GM12878 (cell line): ENCODE measurements around the gene TCN1. TPM values are rescaled to one million over a fixed set of nuclear protein-coding genes. Genes with fewer than 3 reads are reported as not detected.

Experiments
- ATAC-seq: fragments of 200-7000 bp; cut with Tn5 transposase; 3 replicates; pipeline ENCODE4 v1.9.1; 2020; ENCODE audit warnings: mild to moderate bottlenecking, moderate library complexity
- BruUV-seq: library from RNA; stranded (reverse); fragments of 400-500 nt; replicated peaks from 2 replicates; lab custom pipeline; 2021; lab: Mats Ljungman, UMichigan
- CTCF ChIA-PET: fragments of 300-600 bp; sonication (Branson Sonifier 250); formaldehyde crosslinking; extraction: SDS; loops from one replicate; lab custom pipeline; 2021; ENCODE audit warnings: inconsistent platforms; lab: Yijun Ruan, JAX
- POLR2A ChIA-PET: fragments of 350-600 bp; formaldehyde crosslinking; extraction: SDS; loops from one replicate; lab custom pipeline; 2021; ENCODE audit warnings: inconsistent platforms; lab: Charles Lee
- RAD21 ChIA-PET: fragments of 300-600 bp; sonication (Branson Sonifier 250); formaldehyde crosslinking; loops from one replicate; lab custom pipeline; 2023; ENCODE audit warnings: antibody characterized with exemption; ENCODE audit not compliant: unreplicated experiment; lab: Charles Lee
- SMC1A ChIA-PET: fragments of 300-600 bp; sonication (Branson Sonifier 250); formaldehyde crosslinking; loops from one replicate; lab custom pipeline; 2023; ENCODE audit not compliant: unreplicated experiment, uncharacterized antibody; lab: Charles Lee
- DNase-seq: peaks from one replicate; pipeline ENCODE4 v3.0.0-alpha.2; 2011; ENCODE audit warnings: low read depth, low spot score
- FAIRE-seq: peaks from 3 replicates; lab custom pipeline; 2011; peaks lifted over from hg19 to GRCh38; lab: Jason Lieb, UNC
- H2AFZ ChIP-seq: 2 replicates; pipeline ENCODE4 v1.6.0; 2011; ENCODE audit warnings: low read depth, low read length, control low read depth; ENCODE audit not compliant: control insufficient read depth
- H3K27ac ChIP-seq: 2 replicates; pipeline ENCODE4 v1.5.1; 2011; ENCODE audit warnings: control low read depth; ENCODE audit not compliant: control insufficient read depth, insufficient read depth
- H3K27me3 ChIP-seq, 2 experiments: replicated peaks in 1 of 2; 2 replicates each; pipeline versions ENCODE4 v1.6.0 to v1.6.1; 2011; ENCODE audit warnings: low read length in 1 of 2; ENCODE audit not compliant: control insufficient read depth in 2 of 2, insufficient read depth in 2 of 2
- H3K36me3 ChIP-seq, 2 experiments: 2 replicates each; pipeline ENCODE4 v1.5.1; 2011; ENCODE audit warnings: low read length in 1 of 2; ENCODE audit not compliant: control insufficient read depth in 2 of 2, insufficient read depth in 2 of 2
- H3K4me1 ChIP-seq: 2 replicates; pipeline ENCODE4 v1.6.1; 2011; ENCODE audit warnings: mild to moderate bottlenecking, low read length, moderate library complexity, mixed read lengths; ENCODE audit not compliant: control insufficient read depth, insufficient read depth
- H3K4me2 ChIP-seq: 2 replicates; pipeline ENCODE4 v1.6.0; 2011; ENCODE audit warnings: control low read depth; ENCODE audit not compliant: control insufficient read depth, insufficient read depth
- H3K4me3 ChIP-seq: fragments of 200-600 bp; sonication (generic); 2 replicates; pipeline ENCODE4 v1.5.1; 2016
- H3K79me2 ChIP-seq: 2 replicates; pipeline ENCODE4 v1.6.0; 2011; ENCODE audit warnings: low read length; ENCODE audit not compliant: control insufficient read depth, insufficient read depth
- H3K9ac ChIP-seq: 2 replicates; pipeline ENCODE4 v1.8.0; 2011; ENCODE audit warnings: low read length, control low read depth, mixed read lengths; ENCODE audit not compliant: control insufficient read depth, insufficient read depth
- H3K9me3 ChIP-seq: replicated peaks from 3 replicates; pipeline ENCODE4 v1.5.1; 2011; ENCODE audit warnings: mild to moderate bottlenecking, low read length; ENCODE audit not compliant: control insufficient read depth, insufficient read depth
- H4K20me1 ChIP-seq: 2 replicates; pipeline ENCODE4 v1.6.0; 2011; ENCODE audit not compliant: control insufficient read depth, insufficient read depth
- ASH2L ChIP-seq: fragments of 300-600, 200-600 bp; sonication (generic); IDR thresholded peaks from 2 replicates; pipeline ENCODE4 v1.6.1; 2017; ENCODE audit warnings: low read depth, mild to moderate bottlenecking, borderline replicate concordance
- BHLHE40 ChIP-seq, 2 experiments: fragments of 450-650 bp in 1 of 2; IDR thresholded peaks; 2 replicates each; pipeline ENCODE4 v1.6.1; 2011 to 2017; ENCODE audit warnings: low read depth in 2 of 2, borderline replicate concordance in 1 of 2, improper control_type of control experiment in 1 of 2, low read length in 1 of 2, mild to moderate bottlenecking in 1 of 2
- CBFB ChIP-seq: IDR thresholded peaks from 2 replicates; pipeline ENCODE4 v1.6.1; 2016; ENCODE audit warnings: antibody characterized with exemption, low read depth
- E2F4 ChIP-seq: IDR thresholded peaks from 2 replicates; pipeline ENCODE4 v1.6.1; 2012; ENCODE audit warnings: low read depth, low read length, improper control_type of control experiment
- IKZF1 ChIP-seq: fragments of 450-650 bp; conservative IDR thresholded peaks from 2 replicates; pipeline ENCODE4 v1.6.1; 2017; ENCODE audit warnings: antibody characterized with exemption, mild to moderate bottlenecking
- LARP7 ChIP-seq: fragments of 450-650 bp; IDR thresholded peaks from 2 replicates; pipeline ENCODE4 v1.6.1; 2017; ENCODE audit warnings: mild to moderate bottlenecking
- MEF2A ChIP-seq: IDR thresholded peaks from 2 replicates; pipeline ENCODE4 v1.6.1; 2011; ENCODE audit warnings: low read depth, mild to moderate bottlenecking, low read length, moderate library complexity; ENCODE audit not compliant: insufficient read depth
- MTA2 ChIP-seq: fragments of 450-650 bp; IDR thresholded peaks from 2 replicates; pipeline ENCODE4 v1.6.1; 2016; ENCODE audit warnings: low read depth, mild to moderate bottlenecking, moderate library complexity
- RAD51 ChIP-seq: fragments of 450-650 bp; IDR thresholded peaks from 2 replicates; pipeline ENCODE4 v1.6.1; 2016; ENCODE audit warnings: moderate library complexity, mild to moderate bottlenecking, inconsistent platforms
- ZNF622 ChIP-seq: fragments of 450-650 bp; IDR thresholded peaks from 2 replicates; pipeline ENCODE4 v1.6.1; 2017; ENCODE audit warnings: mild to moderate bottlenecking, inconsistent platforms
- WGBS: methylation state at CpG from one replicate; pipeline ENCODE4 v1.1.6; 2016; ENCODE audit warnings: low lambda C conversion rate; ENCODE audit not compliant: insufficient replicate concordance, insufficient coverage; ENCODE audit errors: missing lambda C conversion rate; 5-methylcytosine and 5-hydroxymethylcytosine counted together
- in situ Hi-C: fragments of 300-500 bp; cut with MboI; formaldehyde crosslinking; loops from 9 replicates; pipeline ENCODE4 v1.14.3; 2018; ENCODE audit warnings: mixed read lengths
- intact Hi-C: fragments of 100-400 bp; cut with micrococcal nuclease; formaldehyde crosslinking; loops from one replicate; pipeline ENCODE4 v1.14.2; 2022; ENCODE audit not compliant: unreplicated experiment
- polyA plus RNA-seq, 11 experiments: library from polyadenylated mRNA; depleted of rRNA in 4 of 11; unstranded in 6 of 11; stranded (reverse) in 5 of 11; fragments of >200 nt; fragmentation: Nextera tagmentation in 4 of 11; fragmentation: Illumina TruSeq in 1 of 11; extraction: Ambion mirVana in 4 of 11; extraction: Trizol in 1 of 11; gene quantifications; 1 replicate in 1 of 11; 2 replicates in 10 of 11; pipeline versions ENCODE4 v1.2.1 to v1.2.3, GENCODE V29; 2011 to 2016; ENCODE audit warnings: inconsistent platforms in 2 of 11, missing spikeins in 2 of 11, low read depth in 1 of 11
- total RNA-seq, 4 experiments: library from RNA; depleted of rRNA in 3 of 4; stranded (reverse); fragments of >200 nt in 3 of 4; fragmentation: Illumina TruSeq in 1 of 4; extraction: Trizol in 1 of 4; gene quantifications; 2 replicates each; pipeline versions ENCODE4 v1.2.1 to v1.2.3, GENCODE V29; 2013 to 2021
- TF ChIP-seq, protein P1 (sequence below): fragments of 450-650 bp; formaldehyde crosslinking; IDR thresholded peaks from 2 replicates; pipeline ENCODE4 v1.4.0; 2022; ENCODE audit warnings: mild to moderate bottlenecking, moderate library complexity
- TF ChIP-seq, protein P2 (sequence below): fragments of 450-650 bp; IDR thresholded peaks from 2 replicates; pipeline ENCODE4 v1.6.1; 2018; ENCODE audit warnings: mild to moderate bottlenecking, low read depth, moderate library complexity; ENCODE audit not compliant: partially characterized antibody

The TCN1 gene
- total and polyA plus RNA-seq, 10 of the 15 experiments (the other 5 are each of a cell fraction or from before 2014, with no cell fraction given): not detected

DNA sequence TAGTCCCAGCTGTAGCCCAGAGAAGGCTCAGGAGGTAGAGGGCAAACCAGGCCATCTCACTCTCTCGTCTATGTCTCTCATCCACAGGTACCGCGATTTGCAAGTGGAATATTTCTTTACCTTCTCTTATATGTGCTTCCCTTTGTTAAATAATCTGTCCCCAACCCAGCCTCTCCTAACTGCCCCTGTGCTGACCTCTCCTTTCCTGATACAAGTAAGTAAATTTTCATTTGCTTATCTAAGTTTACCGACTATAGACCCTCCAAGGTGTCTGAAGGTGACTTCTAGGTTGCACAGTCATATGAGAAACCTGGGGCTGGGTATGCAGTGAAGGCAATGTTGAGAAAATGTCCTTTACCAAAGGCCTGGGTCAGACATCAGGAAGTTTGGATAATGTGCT lies 20.9 kb downstream of the TCN1 start, which contains the start of gene CBLIF:
TSS of gene CBLIF (minus strand) at position 101 of the 400 bp plus-strand sequence. CDS start at position 55, 46 bp downstream.
- FAIRE-seq (no peak), DNase-seq (no peak)
- BruUV-seq: no TSS peak
- Histone ChIP-seq H3K79me2 (no peaks in the 10 kb centered on the region), H3K9ac (no peak within 1 kb of the TSS), H2AFZ (no peak within 1 kb of the TSS), H3K4me2 (no peak within 1 kb of the TSS), H3K36me3 (no peaks in the 10 kb centered on the region), H3K27ac (no peak within 1 kb of the TSS)
- CTCF ChIA-PET: no interaction called here
- SMC1A ChIA-PET: interaction anchor here (0.8 kb wide), 1 partner anchor 406 kb away, joined by 3 read pairs; no protein-coding TSS in a partner anchor
- in situ Hi-C loops: no loop called here
- TF ChIP-seq LARP7 (no peak), IKZF1 (no peak), BHLHE40 (IDR thresholded peaks at IDR 0.05; ENCODE audit: borderline replicate concordance in 1 of 2, low read depth in 2 of 2, low read length in 1 of 2) (no peak), ASH2L (no peak), MTA2 (no peak), MEF2A (no peak), E2F4 (no peak), ZNF622 (no peak), RAD51 (no peak), CBFB (no peak)
- TF ChIP-seq, protein P1, sequence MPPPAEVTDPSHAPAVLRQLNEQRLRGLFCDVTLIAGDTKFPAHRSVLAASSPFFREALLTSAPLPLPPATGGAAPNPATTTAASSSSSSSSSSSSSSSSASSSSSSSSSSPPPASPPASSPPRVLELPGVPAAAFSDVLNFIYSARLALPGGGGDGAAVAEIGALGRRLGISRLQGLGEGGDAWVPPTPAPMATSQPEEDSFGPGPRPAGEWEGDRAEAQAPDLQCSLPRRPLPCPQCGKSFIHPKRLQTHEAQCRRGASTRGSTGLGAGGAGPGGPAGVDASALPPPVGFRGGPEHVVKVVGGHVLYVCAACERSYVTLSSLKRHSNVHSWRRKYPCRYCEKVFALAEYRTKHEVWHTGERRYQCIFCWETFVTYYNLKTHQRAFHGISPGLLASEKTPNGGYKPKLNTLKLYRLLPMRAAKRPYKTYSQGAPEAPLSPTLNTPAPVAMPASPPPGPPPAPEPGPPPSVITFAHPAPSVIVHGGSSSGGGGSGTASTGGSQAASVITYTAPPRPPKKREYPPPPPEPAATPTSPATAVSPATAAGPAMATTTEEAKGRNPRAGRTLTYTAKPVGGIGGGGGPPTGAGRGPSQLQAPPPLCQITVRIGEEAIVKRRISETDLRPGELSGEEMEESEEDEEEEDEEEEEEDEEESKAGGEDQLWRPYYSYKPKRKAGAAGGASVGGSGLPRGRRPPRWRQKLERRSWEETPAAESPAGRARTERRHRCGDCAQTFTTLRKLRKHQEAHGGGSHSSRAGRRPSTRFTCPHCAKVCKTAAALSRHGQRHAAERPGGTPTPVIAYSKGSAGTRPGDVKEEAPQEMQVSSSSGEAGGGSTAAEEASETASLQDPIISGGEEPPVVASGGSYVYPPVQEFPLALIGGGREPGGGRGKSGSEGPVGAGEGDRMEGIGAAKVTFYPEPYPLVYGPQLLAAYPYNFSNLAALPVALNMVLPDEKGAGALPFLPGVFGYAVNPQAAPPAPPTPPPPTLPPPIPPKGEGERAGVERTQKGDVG (CRISPR knock-in tag): no peak
- TF ChIP-seq, protein P2, sequence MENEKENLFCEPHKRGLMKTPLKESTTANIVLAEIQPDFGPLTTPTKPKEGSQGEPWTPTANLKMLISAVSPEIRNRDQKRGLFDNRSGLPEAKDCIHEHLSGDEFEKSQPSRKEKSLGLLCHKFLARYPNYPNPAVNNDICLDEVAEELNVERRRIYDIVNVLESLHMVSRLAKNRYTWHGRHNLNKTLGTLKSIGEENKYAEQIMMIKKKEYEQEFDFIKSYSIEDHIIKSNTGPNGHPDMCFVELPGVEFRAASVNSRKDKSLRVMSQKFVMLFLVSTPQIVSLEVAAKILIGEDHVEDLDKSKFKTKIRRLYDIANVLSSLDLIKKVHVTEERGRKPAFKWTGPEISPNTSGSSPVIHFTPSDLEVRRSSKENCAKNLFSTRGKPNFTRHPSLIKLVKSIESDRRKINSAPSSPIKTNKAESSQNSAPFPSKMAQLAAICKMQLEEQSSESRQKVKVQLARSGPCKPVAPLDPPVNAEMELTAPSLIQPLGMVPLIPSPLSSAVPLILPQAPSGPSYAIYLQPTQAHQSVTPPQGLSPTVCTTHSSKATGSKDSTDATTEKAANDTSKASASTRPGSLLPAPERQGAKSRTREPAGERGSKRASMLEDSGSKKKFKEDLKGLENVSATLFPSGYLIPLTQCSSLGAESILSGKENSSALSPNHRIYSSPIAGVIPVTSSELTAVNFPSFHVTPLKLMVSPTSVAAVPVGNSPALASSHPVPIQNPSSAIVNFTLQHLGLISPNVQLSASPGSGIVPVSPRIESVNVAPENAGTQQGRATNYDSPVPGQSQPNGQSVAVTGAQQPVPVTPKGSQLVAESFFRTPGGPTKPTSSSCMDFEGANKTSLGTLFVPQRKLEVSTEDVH: no peak
- TF ChIP-seq, all 136 proteins: peak for 0
- no peaks in the 10 kb centered on the region; a peak in 1 of 4 replicates for H3K27me3 ChIP-seq
- ATAC-seq: no peak
- H3K9me3 ChIP-seq: no peaks in the 10 kb centered on the region
- no peaks in the 10 kb centered on the region for H4K20me1 ChIP-seq
- no peaks in the 10 kb centered on the region for H3K4me1 ChIP-seq
- no peak within 1 kb of the TSS for H3K4me3 ChIP-seq
- POLR2A ChIA-PET: no interaction called here
- RAD21 ChIA-PET: no interaction called here
- WGBS: 8% methylated on average over 4 of the region's 4 CpGs
- intact Hi-C loops: no loop called here
